K562 treated with DMSO at 1 percent for 48 hours (cell line): ENCODE data around the gene RDH16. TPM values are rescaled to one million over a fixed set of nuclear protein-coding genes. Genes with fewer than 3 reads are reported as not detected.

ENCODE experiments used
- total RNA-seq: library from RNA; unstranded; fragments of 300-600 nt; gene quantifications from 2 replicates; pipeline ENCODE4 v1.2.3, GENCODE V29; 2022; ENCODE audit warnings: low replicate concordance; ENCODE audit errors: extremely low read depth

Gene RDH16, protein sequence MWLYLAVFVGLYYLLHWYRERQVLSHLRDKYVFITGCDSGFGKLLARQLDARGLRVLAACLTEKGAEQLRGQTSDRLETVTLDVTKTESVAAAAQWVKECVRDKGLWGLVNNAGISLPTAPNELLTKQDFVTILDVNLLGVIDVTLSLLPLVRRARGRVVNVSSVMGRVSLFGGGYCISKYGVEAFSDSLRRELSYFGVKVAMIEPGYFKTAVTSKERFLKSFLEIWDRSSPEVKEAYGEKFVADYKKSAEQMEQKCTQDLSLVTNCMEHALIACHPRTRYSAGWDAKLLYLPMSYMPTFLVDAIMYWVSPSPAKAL
- not detected in 2 replicates for total RNA-seq

DNA sequence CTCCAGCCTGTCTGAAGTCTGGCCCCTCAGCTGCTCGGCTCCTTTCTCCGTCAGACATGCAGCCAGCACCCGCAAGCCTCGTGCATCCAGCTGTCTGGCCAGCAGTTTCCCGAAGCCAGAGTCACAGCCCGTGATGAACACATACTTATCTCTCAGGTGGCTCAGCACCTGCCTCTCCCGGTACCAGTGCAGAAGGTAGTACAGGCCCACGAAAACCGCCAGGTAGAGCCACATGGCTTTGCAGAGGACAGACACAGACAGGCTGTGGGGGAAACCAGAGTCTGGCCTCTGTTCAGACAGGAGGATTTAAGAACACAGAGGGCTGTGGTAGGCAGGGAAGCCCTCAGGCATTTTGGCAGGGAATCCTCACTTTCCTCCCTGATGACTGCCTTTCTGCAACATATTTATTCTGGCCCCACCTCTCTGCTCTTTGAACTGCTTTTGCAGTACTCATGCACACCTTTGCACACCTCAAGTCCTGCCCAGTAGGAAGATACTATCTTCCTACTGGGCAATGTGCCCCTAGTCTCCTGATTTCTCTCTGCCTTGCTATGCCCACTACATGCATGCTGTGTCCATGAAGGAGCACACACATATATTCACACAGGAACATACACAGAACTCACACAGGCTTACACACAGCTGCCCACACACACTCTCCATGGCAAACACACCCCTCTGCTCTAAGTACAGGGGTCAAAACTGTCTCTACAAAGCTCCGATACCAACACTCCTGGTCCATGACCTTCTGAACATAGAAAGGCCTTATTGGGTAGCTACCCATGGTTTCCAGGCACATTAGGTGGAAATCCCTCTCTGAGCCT is at the start of gene RDH16:
TSS of gene RDH16 (minus strand) at position 380 of the 824 bp plus-strand sequence. CDS start at position 234, 146 bp downstream.

DNA sequence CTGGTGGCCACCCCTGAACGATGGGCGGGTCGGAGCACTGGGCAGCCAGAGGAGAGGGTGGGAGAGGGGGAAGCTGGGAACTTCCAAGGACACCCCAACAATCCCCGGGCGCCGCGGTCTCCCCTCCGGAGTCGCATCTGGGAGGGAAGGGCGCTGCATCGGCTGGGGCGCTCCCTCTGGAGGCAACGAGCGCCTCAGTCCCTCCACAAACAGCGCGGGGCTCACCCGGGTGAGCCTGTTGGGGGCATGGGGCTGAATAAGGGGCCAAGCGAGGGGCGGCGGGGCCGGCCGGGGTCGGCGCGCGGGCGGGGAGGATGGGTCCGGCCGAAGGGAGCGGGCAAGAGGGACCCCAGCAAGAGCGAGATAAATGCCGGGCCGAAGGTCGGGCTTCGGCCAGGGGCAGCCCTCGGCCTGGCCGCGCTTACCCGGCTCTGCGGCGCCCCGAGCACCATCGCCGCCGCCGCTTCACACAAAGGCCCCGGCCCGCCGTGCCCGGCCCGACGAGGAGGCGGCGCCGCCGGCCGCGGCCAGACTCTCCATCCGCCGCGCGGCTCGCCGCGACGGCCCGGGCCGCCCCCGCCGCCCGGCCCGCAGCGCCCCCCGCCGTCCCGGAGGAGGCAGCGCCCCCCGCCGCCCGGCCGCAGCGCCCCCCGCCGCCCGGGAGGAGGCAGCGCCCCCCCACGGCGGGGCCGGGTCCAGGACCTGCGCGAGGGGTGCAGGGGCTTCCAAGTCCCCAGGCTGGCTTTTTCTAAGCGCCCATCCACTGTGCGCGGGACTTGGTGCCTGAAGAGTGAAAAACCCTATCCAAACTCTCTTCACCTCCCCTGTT is 48.8 kb upstream of the RDH16 start, which contains the start of gene ZBTB39:
TSS of gene ZBTB39 (minus strand) at position 567 of the 829 bp plus-strand sequence. CDS start 1,629 bp downstream, outside the sequence.

DNA sequence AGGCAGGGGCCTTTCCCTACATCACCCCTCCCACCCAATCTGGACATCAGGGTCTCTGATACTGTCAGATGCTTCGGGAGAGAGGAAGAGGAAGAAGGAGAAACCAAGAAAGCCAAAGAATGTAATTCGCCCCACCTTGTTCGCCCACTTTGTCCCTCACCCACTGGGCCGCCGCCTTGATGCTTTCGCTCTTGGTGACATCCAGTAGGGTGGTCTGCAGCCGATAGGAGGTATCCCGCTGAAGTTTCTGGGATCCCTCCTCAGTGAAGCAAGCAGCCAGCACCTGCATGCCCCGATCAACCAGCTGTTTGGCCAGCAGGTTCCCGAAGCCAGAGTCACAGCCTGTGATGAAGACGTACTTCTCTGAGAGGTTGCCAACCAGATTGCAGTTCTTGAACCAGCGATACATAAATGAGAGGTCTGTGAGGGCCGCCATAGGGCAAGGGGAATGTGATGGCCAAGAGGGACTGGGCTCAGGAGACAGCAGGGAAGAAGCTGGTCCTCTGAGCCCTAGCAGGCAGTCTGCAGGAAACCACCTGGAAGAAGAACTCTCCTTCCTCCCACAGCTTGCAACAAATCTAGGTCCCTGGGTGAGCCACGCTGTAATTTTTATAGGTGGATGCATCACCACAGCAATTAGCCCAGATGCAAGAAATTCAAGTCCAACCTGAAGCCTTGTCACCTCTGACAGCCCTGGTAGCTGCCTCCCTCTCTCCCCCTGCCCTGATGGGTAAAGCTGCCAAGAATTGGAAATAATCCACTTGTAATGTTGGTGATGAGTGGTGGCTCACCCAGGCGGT is 23.4 kb downstream of the RDH16 start, which contains the start of gene SDR9C7:
TSS of gene SDR9C7 (minus strand) at position 583 of the 800 bp plus-strand sequence. CDS start at position 436, 147 bp downstream.

Other genes with a start within 250 kb of the RDH16 start
- 1,547 TPM in 1 of 2 replicates, not detected in the other for gene NACA, start 232.3 kb downstream of the RDH16 start, total RNA-seq
- gene PRIM1, start 205.3 kb downstream of the RDH16 start, total RNA-seq, result not detected in 2 replicates
- not detected in 2 replicates for gene HSD17B6, start 194.3 kb downstream of the RDH16 start, total RNA-seq
- gene SDR9C7, start 23.2 kb downstream of the RDH16 start, total RNA-seq, result not detected in 2 replicates
- gene ZBTB39, start 48.9 kb upstream of the RDH16 start, total RNA-seq, result not detected in 2 replicates
- gene TAC3, start 58.9 kb upstream of the RDH16 start, total RNA-seq, result not detected in 2 replicates
- gene MYO1A, start 92.5 kb upstream of the RDH16 start, total RNA-seq, result not detected in 2 replicates
- not detected in 2 replicates for gene NEMP1, start 121.2 kb upstream of the RDH16 start, total RNA-seq
- gene NAB2, start 131.5 kb upstream of the RDH16 start, total RNA-seq, result not detected in 2 replicates
- gene STAT6, start 153.8 kb upstream of the RDH16 start, total RNA-seq, result not detected in 2 replicates
- gene LRP1, start 170.9 kb upstream of the RDH16 start, total RNA-seq, result not detected in 2 replicates
- not detected in 2 replicates for gene LRP1-AS, start 190.0 kb upstream of the RDH16 start, total RNA-seq